Measurements from ENCODE around the gene OR7G1. TPM values are rescaled to one million over a fixed set of nuclear protein-coding genes. Genes with fewer than 3 reads are reported as not detected.

OR7G1 gene, protein sequence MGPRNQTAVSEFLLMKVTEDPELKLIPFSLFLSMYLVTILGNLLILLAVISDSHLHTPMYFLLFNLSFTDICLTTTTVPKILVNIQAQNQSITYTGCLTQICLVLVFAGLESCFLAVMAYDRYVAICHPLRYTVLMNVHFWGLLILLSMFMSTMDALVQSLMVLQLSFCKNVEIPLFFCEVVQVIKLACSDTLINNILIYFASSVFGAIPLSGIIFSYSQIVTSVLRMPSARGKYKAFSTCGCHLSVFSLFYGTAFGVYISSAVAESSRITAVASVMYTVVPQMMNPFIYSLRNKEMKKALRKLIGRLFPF
- not detected for total RNA-seq
- long read RNA-seq = 0 reads

DNA sequence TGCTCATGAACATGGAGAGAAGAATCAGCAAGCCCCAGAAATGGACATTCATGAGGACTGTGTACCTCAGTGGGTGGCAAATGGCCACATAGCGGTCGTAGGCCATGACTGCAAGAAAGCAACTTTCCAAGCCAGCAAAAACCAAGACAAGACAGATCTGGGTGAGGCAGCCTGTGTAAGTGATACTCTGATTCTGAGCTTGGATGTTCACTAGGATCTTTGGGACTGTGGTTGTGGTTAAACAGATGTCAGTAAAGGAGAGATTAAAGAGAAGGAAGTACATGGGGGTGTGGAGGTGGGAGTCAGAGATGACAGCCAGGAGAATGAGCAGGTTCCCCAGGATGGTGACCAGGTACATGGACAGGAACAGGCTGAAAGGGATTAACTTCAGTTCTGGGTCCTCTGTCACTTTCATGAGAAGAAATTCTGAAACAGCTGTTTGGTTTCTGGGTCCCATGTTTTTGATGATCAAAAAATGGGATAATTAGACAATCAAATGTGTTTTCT, at the start of gene OR7G1:
TSS of gene OR7G1 (minus strand) at position 457 of the 507 bp plus-strand sequence. CDS start at position 457, 0 bp downstream.
- ATAC-seq = no peak
- Histone ChIP-seq H3K27ac (no peak within 1 kb of the TSS), H3K36me3 (no peaks in the 10 kb centered on the region), H3K4me3 (no peak within 1 kb of the TSS), H3K27me3 (no peaks in the 10 kb centered on the region), H3K9me3 (no peaks in the 10 kb centered on the region), H3K4me1 (no peaks in the 10 kb centered on the region)
- TF ChIP-seq, protein P1, sequence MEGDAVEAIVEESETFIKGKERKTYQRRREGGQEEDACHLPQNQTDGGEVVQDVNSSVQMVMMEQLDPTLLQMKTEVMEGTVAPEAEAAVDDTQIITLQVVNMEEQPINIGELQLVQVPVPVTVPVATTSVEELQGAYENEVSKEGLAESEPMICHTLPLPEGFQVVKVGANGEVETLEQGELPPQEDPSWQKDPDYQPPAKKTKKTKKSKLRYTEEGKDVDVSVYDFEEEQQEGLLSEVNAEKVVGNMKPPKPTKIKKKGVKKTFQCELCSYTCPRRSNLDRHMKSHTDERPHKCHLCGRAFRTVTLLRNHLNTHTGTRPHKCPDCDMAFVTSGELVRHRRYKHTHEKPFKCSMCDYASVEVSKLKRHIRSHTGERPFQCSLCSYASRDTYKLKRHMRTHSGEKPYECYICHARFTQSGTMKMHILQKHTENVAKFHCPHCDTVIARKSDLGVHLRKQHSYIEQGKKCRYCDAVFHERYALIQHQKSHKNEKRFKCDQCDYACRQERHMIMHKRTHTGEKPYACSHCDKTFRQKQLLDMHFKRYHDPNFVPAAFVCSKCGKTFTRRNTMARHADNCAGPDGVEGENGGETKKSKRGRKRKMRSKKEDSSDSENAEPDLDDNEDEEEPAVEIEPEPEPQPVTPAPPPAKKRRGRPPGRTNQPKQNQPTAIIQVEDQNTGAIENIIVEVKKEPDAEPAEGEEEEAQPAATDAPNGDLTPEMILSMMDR (IDR thresholded peaks at IDR 0.05) = no peak
- intact Hi-C loops (cut with DNase I) = no loop called here
- DNase-seq = no peak

DNA sequence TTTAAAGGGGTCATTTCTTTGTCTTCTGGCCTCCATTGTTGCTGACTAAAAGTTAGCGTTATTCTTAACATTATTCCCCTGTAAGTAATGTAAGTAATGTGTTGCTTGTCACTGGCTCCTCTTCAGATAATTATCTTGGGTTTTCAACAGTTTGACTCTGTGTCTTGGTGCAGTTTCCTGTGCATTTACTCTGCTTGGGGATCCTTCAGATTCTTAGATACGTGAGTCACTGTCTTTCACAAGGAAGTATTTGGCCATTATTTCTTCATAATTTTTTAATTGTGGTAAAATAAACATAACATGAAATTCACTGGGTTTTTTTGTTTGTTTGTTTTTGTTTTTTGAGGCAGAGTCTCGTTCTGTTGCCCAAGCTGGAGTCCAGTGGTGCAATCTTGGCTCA, 49.7 kb upstream of the OR7G1 start:
- intact Hi-C loops (cut with DNase I) = no loop called here
- H3K36me3 ChIP-seq = peaks cover 32% of the 10 kb centered on the region

DNA sequence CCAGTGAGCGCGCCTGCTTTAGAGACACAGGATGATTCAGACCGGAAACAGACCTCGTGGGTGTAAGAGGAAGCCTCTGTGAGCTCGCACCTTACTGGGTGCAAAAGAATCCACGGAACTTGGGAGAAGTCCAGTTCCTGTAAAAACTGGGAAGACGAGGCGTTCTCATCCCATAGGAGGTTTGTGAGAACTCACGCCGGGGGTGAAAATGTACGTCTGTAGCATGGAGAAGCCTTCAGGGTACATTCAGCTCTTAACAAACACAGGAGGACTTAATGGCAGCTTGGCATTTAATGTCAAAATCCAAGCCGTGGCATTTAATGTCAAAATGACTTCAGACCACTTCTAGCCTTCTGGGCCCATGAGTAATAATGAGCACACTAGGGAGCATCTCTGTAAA, 45.9 kb upstream of the OR7G1 start:
- Histone ChIP-seq H3K36me3 (peaks cover 71% of the 10 kb centered on the region), H3K9me3 (peaks cover 6% of the 10 kb centered on the region), H3K4me3 (no peak overlapping the region), H3K27me3 (no peaks in the 10 kb centered on the region), H3K27ac (no peak overlapping the region), H3K4me1 (no peaks in the 10 kb centered on the region)
- intact Hi-C loops (cut with DNase I) = no loop called here
- no peak for DNase-seq
- TF ChIP-seq, protein P1 (IDR thresholded peaks at IDR 0.05) = no peak
- no peak for ATAC-seq

More for the DNA sequence above, 49.7 kb upstream of the OR7G1 start:
- no peak overlapping the region for H3K27ac ChIP-seq
- H3K4me3 ChIP-seq = no peak overlapping the region
- H3K27me3 ChIP-seq = no peaks in the 10 kb centered on the region
- H3K4me1 ChIP-seq = no peaks in the 10 kb centered on the region
- DNase-seq (no peak), ATAC-seq (no peak)
- peaks cover 6% of the 10 kb centered on the region for H3K9me3 ChIP-seq
- TF ChIP-seq, protein P1 (IDR thresholded peaks at IDR 0.05) = no peak

DNA sequence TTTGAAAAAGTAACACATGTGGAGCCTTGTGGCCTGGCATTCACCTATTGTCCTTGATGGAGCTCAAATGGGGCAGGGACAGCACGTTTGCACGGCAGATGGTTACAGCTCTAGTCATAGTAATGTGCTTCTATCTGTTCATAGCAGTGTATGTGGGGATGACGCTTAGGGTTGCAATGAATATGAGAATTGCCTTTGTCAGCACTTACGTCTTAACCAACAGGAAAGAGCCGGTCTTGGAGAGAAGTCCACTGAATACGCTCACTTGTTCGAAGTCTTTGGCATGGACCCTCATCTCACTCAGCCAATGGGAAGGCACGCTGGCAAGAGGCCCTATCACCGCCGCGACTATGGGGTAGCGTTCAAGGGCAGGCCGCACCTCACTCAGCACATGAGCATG, 44.3 kb upstream of the OR7G1 start:
- H3K9me3 ChIP-seq = peaks cover 6% of the 10 kb centered on the region
- TF ChIP-seq, protein P1 (IDR thresholded peaks at IDR 0.05) = no peak
- DNase-seq = no peak

DNA sequence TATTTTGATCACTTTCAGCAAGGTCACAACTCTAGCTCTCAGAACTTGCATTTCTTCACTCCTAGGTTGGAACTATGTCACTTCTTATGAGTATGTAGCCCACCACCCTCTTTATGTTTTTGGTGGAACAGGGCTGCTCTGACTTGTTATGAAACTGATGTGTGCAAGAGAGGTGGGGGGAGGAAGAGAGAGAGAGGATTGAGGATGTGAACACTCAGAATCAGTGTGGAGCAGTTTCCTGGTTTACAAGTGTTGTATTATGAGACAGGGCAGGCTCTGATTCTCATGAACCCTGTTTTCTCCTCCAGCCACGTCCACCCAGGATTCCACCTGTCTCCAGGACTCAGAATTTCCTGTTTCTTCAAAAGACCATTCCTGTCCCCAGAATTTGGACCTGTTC, 40.7 kb upstream of the OR7G1 start:
- peaks cover 27% of the 10 kb centered on the region for H3K9me3 ChIP-seq
- ATAC-seq = no peak
- no peaks in the 10 kb centered on the region for H3K27me3 ChIP-seq
- TF ChIP-seq, protein P1 (IDR thresholded peaks at IDR 0.05) = no peak
- no peak overlapping the region for H3K4me3 ChIP-seq
- H3K27ac ChIP-seq = no peak overlapping the region
- intact Hi-C loops (cut with DNase I) = no loop called here
- H3K4me1 ChIP-seq = no peaks in the 10 kb centered on the region
- DNase-seq = no peak
- H3K36me3 ChIP-seq = peaks cover 55% of the 10 kb centered on the region

More for the DNA sequence above, 44.3 kb upstream of the OR7G1 start:
- H3K4me3 ChIP-seq = no peak overlapping the region
- H3K36me3 ChIP-seq = peaks cover 76% of the 10 kb centered on the region
- intact Hi-C loops (cut with DNase I) = no loop called here
- no peak overlapping the region for H3K27ac ChIP-seq
- H3K27me3 ChIP-seq = no peaks in the 10 kb centered on the region
- no peaks in the 10 kb centered on the region for H3K4me1 ChIP-seq
- ATAC-seq = no peak
